GM06990 (cell line): ENCODE measurements around the gene TERT.

Experiments used
- DNase-seq: peaks from one replicate; pipeline ENCODE4 v3.0.0-alpha.2; 2011; ENCODE audit not compliant: insufficient read length; ENCODE audit errors: extremely low read depth
- H3K27me3 ChIP-seq: replicated peaks from 2 replicates; pipeline ENCODE4 v1.6.0; 2011; ENCODE audit warnings: low read length; ENCODE audit not compliant: control insufficient read depth, insufficient read depth
- H3K36me3 ChIP-seq: 2 replicates; pipeline ENCODE4 v1.5.1; 2011; ENCODE audit warnings: low read length; ENCODE audit not compliant: control insufficient read depth, insufficient read depth
- H3K4me3 ChIP-seq: replicated peaks from 2 replicates; pipeline ENCODE4 v1.5.1; 2011; ENCODE audit warnings: low read depth, mild to moderate bottlenecking, control low read depth, low read length
- TF ChIP-seq, protein P1 (sequence below): IDR thresholded peaks from 2 replicates; pipeline ENCODE4 v1.5.1; 2011; ENCODE audit warnings: low read length, control low read depth, mild to moderate bottlenecking, inconsistent platforms; ENCODE audit not compliant: insufficient read depth, poor library complexity, severe bottlenecking

Gene TERT

DNA sequence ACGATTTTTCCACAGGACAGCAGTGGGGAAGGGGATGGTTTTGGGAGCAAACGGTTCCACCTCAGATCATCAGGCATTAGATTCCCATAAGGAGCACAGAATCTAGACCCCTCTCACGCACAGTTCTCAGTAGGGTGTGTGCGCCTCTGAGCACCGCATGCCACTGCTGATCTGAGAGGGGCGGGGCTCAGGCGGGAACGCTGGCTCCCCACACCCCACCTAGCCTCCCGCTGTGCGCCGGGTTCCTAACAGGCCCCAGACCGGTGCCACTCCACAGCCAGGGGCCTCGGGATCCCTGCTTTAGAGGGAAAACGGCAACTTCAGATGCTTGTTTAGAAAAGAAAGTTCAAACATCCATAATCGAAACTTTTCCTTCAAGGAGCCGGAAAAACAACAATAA lies 20.4 kb downstream of the TERT start:
- no peaks in the 10 kb centered on the region for H3K36me3 ChIP-seq
- DNase-seq: no peak
- no peaks in the 10 kb centered on the region for H3K27me3 ChIP-seq
- no peak overlapping the region for H3K4me3 ChIP-seq
- TF ChIP-seq, protein P1, sequence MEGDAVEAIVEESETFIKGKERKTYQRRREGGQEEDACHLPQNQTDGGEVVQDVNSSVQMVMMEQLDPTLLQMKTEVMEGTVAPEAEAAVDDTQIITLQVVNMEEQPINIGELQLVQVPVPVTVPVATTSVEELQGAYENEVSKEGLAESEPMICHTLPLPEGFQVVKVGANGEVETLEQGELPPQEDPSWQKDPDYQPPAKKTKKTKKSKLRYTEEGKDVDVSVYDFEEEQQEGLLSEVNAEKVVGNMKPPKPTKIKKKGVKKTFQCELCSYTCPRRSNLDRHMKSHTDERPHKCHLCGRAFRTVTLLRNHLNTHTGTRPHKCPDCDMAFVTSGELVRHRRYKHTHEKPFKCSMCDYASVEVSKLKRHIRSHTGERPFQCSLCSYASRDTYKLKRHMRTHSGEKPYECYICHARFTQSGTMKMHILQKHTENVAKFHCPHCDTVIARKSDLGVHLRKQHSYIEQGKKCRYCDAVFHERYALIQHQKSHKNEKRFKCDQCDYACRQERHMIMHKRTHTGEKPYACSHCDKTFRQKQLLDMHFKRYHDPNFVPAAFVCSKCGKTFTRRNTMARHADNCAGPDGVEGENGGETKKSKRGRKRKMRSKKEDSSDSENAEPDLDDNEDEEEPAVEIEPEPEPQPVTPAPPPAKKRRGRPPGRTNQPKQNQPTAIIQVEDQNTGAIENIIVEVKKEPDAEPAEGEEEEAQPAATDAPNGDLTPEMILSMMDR: no peak

DNA sequence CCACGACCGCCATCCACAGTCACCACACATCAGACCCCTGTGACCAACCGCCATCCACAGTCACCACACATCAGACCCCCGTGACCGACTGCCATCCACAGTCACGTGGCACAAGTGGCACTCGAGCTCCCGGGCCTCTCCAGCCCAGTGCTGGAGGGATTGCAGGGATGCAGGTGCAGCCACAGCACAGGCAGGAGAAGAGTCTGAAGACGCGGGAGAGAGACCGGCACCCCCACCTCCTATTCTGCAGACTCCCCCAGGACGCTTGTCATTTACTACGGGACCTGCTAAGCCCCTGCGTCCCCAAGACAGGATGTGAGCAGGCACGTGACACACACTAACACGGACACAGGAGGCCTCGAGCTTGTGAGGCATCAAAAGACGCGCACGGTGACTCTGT lies 21.1 kb downstream of the TERT start:
- no peak for DNase-seq
- Histone ChIP-seq H3K27me3 (no peaks in the 10 kb centered on the region), H3K36me3 (no peaks in the 10 kb centered on the region), H3K4me3 (no peak overlapping the region)
- TF ChIP-seq, protein P1: no peak

DNA sequence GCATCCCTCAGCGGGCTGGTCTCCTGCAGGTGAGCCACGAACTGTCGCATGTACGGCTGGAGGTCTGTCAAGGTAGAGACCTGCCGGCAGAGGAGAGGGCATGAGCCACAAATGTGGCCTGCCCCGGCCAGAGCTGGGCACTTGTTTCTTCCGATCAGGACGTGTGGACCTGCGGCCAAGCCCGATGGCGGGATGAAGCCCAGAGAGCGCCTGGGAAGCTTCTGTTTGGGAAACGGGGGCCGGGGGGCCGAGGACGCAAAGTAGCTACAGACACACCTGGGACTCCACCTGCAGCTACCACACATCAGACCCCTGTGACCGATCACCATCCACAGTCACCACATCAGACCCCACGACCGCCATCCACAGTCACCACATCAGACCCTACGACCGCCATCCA lies 22.7 kb downstream of the TERT start:
- Histone ChIP-seq H3K4me3 (no peak overlapping the region), H3K36me3 (no peaks in the 10 kb centered on the region), H3K27me3 (no peaks in the 10 kb centered on the region)
- TF ChIP-seq, protein P1: no peak
- DNase-seq: no peak

DNA sequence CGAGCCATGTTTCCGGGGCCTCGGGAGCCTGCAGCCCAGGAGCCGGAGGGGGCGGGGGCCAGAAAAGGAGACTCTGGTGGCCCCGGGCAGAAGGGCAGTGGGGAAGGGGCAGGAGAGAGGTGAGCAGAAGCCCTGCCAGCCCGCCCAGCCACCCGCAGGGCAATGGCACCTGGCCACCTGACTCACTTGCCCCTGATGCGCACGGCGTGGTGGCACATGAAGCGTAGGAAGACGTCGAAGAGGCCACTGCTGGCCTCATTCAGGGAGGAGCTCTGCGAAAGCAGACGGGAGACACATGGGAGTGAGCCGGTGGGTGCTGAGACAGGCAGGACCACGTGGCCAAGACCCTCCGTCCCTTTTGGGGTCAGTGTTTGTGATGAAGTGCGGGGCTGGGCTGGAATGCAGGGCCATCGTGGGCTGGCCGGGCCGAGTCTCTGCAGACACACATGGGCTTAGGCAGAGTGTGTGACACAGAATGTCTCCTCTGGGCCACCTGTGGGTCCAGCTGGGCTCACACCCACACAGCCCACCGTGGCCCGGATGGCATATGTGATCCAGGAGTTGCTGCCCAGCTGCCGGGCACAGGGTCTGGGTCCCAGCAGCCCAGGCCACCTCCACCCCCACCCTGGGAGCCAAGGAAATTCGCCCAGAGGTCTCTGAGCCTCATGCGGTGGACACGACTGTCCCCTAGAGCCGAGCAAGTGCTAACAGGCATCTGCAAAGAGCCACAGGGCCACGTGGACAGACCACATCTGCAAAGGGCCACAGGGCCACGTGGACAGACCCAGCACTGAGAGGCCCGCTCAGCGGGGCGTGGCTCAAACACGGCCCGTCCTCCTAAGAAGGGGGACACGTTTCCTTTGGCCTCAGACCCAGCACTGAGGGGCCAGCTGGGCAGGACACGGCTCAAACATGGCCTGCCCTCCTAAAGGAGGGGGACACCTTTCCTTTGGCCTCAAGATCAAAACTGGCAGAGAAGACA lies 23.6 kb downstream of the TERT start:
- DNase-seq: no peak
- no peak overlapping the region for H3K4me3 ChIP-seq
- H3K36me3 ChIP-seq: no peaks in the 10 kb centered on the region
- TF ChIP-seq, protein P1: no peak
- no peaks in the 10 kb centered on the region for H3K27me3 ChIP-seq

DNA sequence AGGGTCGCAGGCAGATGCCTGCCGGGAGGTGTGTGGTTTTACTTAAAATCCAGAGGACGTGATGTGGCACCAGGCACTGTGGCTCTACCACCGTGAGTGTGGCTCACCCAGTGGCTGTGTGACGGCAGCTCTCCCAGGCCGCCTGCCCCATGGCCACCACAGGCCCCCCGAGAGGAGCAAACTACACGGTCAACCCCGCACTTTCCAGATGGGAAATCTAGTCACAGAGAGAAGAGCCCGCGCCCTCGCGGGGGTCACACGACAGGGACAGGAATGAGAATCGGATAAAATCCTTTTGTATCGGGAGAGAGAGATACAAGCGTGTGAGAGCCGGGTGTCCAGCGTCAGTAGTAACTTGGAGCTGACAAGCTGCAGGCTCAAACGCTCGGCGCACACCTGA lies 24.4 kb downstream of the TERT start:
- Histone ChIP-seq H3K27me3 (no peaks in the 10 kb centered on the region), H3K36me3 (no peaks in the 10 kb centered on the region)
- TF ChIP-seq, protein P1: no peak

More for the DNA sequence above, 24.4 kb downstream of the TERT start:
- H3K4me3 ChIP-seq: no peak overlapping the region
- no peak for DNase-seq
